K562 (cell line): Measurements from ENCODE around the gene ZDHHC19. TPM values are rescaled to one million over a fixed set of nuclear protein-coding genes. Genes with fewer than 3 reads are reported as not detected.

Experiments
- DPF2 ChIP-seq: fragments of 450-650 bp; IDR thresholded peaks from 2 replicates; pipeline ENCODE4 v1.6.1; 2016
- HBP1 ChIP-seq: fragments of 450-650 bp; formaldehyde crosslinking; IDR thresholded peaks from 2 replicates; pipeline ENCODE4 v1.4.0; 2022; ENCODE audit warnings: missing genetic modification characterization
- HDAC1 ChIP-seq, 2 experiments: fragments of 450-650 bp; IDR thresholded peaks; 2 replicates each; pipeline ENCODE4 v1.6.1; 2016 to 2017; ENCODE audit warnings: inconsistent platforms in 1 of 2, mild to moderate bottlenecking in 1 of 2, moderate library complexity in 1 of 2
- HINFP ChIP-seq: fragments of 450-650 bp; conservative IDR thresholded peaks from 2 replicates; pipeline ENCODE4 v1.6.1; 2016; ENCODE audit warnings: missing genetic modification characterization, low read depth, mild to moderate bottlenecking, control low read depth, missing compliant biosample characterization
- HLTF ChIP-seq: fragments of 450-650 bp; IDR thresholded peaks from 2 replicates; pipeline ENCODE4 v1.6.1; 2016
- NKRF ChIP-seq: fragments of 450-650 bp; IDR thresholded peaks from 2 replicates; pipeline ENCODE4 v1.6.1; 2016; ENCODE audit warnings: borderline replicate concordance
- PHB2 ChIP-seq: fragments of 450-650 bp; IDR thresholded peaks from 2 replicates; pipeline ENCODE4 v1.6.1; 2017; ENCODE audit warnings: low read depth
- THRB ChIP-seq: fragments of 450-650 bp; formaldehyde crosslinking; conservative IDR thresholded peaks from 2 replicates; pipeline ENCODE4 v1.4.0; 2022; ENCODE audit warnings: mild to moderate bottlenecking, missing genetic modification characterization
- polyA plus RNA-seq, 8 experiments: library from polyadenylated mRNA; depleted of rRNA in 4 of 8; stranded (reverse) in 5 of 8; unstranded in 3 of 8; fragments of >200 nt; fragmentation: Nextera tagmentation in 2 of 8; fragmentation: Illumina TruSeq in 1 of 8; extraction: Ambion mirVana in 2 of 8; extraction: Trizol in 1 of 8; gene quantifications; 2 replicates each; pipeline versions ENCODE4 v1.2.1 to v1.2.3, GENCODE V29; 2011 to 2014; ENCODE audit warnings: inconsistent platforms in 1 of 8, missing spikeins in 1 of 8
- total RNA-seq, 7 experiments: library from RNA; depleted of rRNA in 6 of 7; stranded (reverse); fragments of >200 nt in 6 of 7; fragmentation: Illumina TruSeq in 2 of 7; extraction: Trizol in 2 of 7; gene quantifications; 2 replicates each; pipeline versions ENCODE4 v1.2.1 to v1.2.3, GENCODE V29; 2011 to 2021; ENCODE audit warnings: low replicate concordance in 1 of 7
- TF ChIP-seq, protein P1 (sequence below): sonication (generic); formaldehyde crosslinking; IDR thresholded peaks from 2 replicates; pipeline ENCODE4 v1.8.1; 2023; ENCODE audit warnings: mild to moderate bottlenecking, missing genetic modification reagents

ZDHHC19 gene
- total and polyA plus RNA-seq, 9 of the 15 experiments (the other 6 are each of a cell fraction or from before 2014, with no cell fraction given) = 0.40 to 5.5 (median 1.1) TPM

GRCh38 chr3:196209944-196210672 is 1.1 kb downstream of the ZDHHC19 start (continued):
- TF ChIP-seq NKRF (0 out of 2 replicates have a peak, but pooled peaks have one; percentile 44), PHB2 (0 out of 2 replicates have a peak, but pooled peaks have one; percentile 30), HBP1 (CRISPR knock-in tag) (peak; percentile 52; the same call in 1 of the 2 replicates), DPF2 (peak; percentile 43; the same call in 1 of the 2 replicates), THRB (0 out of 2 replicates have a peak, but pooled peaks have one; percentile 37), HLTF (0 out of 2 replicates have a peak, but pooled peaks have one; percentile 25), HINFP (0 out of 2 replicates have a peak, but pooled peaks have one; percentile 8), HDAC1 (IDR thresholded peaks at IDR 0.05) (peak in 1 of 2 experiments; percentile 50; a peak in 2 of 4 replicates)
- TF ChIP-seq, protein P1, sequence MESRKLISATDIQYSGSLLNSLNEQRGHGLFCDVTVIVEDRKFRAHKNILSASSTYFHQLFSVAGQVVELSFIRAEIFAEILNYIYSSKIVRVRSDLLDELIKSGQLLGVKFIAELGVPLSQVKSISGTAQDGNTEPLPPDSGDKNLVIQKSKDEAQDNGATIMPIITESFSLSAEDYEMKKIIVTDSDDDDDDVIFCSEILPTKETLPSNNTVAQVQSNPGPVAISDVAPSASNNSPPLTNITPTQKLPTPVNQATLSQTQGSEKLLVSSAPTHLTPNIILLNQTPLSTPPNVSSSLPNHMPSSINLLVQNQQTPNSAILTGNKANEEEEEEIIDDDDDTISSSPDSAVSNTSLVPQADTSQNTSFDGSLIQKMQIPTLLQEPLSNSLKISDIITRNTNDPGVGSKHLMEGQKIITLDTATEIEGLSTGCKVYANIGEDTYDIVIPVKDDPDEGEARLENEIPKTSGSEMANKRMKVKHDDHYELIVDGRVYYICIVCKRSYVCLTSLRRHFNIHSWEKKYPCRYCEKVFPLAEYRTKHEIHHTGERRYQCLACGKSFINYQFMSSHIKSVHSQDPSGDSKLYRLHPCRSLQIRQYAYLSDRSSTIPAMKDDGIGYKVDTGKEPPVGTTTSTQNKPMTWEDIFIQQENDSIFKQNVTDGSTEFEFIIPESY (CRISPR knock-in tag) = peak; percentile 73; the same call in 1 of the 2 replicates
